H1 (cell line): ENCODE results near the gene HORMAD2. TPM values are rescaled to one million over a fixed set of nuclear protein-coding genes. Genes with fewer than 3 reads are reported as not detected.

Source experiments
- CTCF ChIA-PET: fragments of 300-600 bp; sonication (Branson Sonifier 250); formaldehyde crosslinking; loops from one replicate; lab custom pipeline; 2021; ENCODE audit not compliant: partially characterized antibody; lab: Charles Lee
- POLR2A ChIA-PET: fragments of 300-600 bp; sonication (Branson Sonifier 250); formaldehyde crosslinking; loops from one replicate; lab custom pipeline; 2021; ENCODE audit warnings: inconsistent platforms; ENCODE audit not compliant: partially characterized antibody; lab: Charles Lee
- DNase-seq, 2 experiments: peaks; one replicate each; pipeline versions ENCODE4 v3.0.0 to v3.0.0-alpha.2; 2010 to 2022; ENCODE audit warnings: low spot score in 2 of 2, low read depth in 1 of 2, mixed read lengths in 1 of 2
- FAIRE-seq: peaks from 2 replicates; lab custom pipeline; 2011; peaks lifted over from hg19 to GRCh38; lab: Jason Lieb, UNC
- H2AFZ ChIP-seq: 2 replicates; pipeline ENCODE4 v1.8.1; 2012; ENCODE audit warnings: low read length, inconsistent platforms
- H2AK5ac ChIP-seq: 2 replicates; pipeline ENCODE4 v1.6.1; 2013; ENCODE audit warnings: low read depth, low read length
- H2BK120ac ChIP-seq: replicated peaks from 2 replicates; pipeline ENCODE3; 2013; ENCODE audit warnings: low read depth, low read length, inconsistent platforms
- H2BK12ac ChIP-seq: 2 replicates; pipeline ENCODE4 v1.6.1; 2013; ENCODE audit warnings: low read depth, low read length
- H2BK15ac ChIP-seq: 2 replicates; pipeline ENCODE4 v1.6.1; 2013; ENCODE audit warnings: low read length
- H2BK20ac ChIP-seq: 2 replicates; pipeline ENCODE4 v1.6.1; 2013; ENCODE audit warnings: low read length
- H2BK5ac ChIP-seq: 2 replicates; pipeline ENCODE4 v1.6.1; 2013; ENCODE audit warnings: low read depth, low read length
- H3K14ac ChIP-seq: 2 replicates; pipeline ENCODE4 v1.6.1; 2013; ENCODE audit warnings: inconsistent platforms; ENCODE audit not compliant: insufficient read length
- H3K18ac ChIP-seq: 2 replicates; pipeline ENCODE4 v1.6.1; 2013; ENCODE audit warnings: low read length; ENCODE audit errors: extremely low read depth
- H3K23ac ChIP-seq: 2 replicates; pipeline ENCODE4 v1.6.1; 2013; ENCODE audit warnings: inconsistent platforms; ENCODE audit not compliant: insufficient read length
- H3K23me2 ChIP-seq: 2 replicates; pipeline ENCODE4 v1.6.1; 2013; ENCODE audit warnings: low read depth, low read length
- H3K27ac ChIP-seq: 2 replicates; pipeline ENCODE4 v1.6.1; 2011; ENCODE audit warnings: low read depth, low read length, inconsistent platforms
- H3K27me3 ChIP-seq, 4 experiments: replicated peaks in 1 of 4; 1 replicate in 1 of 4; 2 replicates in 3 of 4; pipeline versions ENCODE4 v1.6.1 to v1.8.1; 2011 to 2013; ENCODE audit warnings: low read length in 3 of 4, mild to moderate bottlenecking in 3 of 4, inconsistent platforms in 2 of 4, mixed read lengths in 2 of 4, moderate library complexity in 1 of 4; ENCODE audit not compliant: control insufficient read depth in 3 of 4, insufficient read depth in 3 of 4; ENCODE audit errors: extremely low read depth in 1 of 4
- H3K36me3 ChIP-seq, 4 experiments: 2 replicates each; pipeline versions ENCODE4 v1.6.1 to v1.8.1; 2011 to 2013; ENCODE audit warnings: mild to moderate bottlenecking in 4 of 4, low read length in 3 of 4, moderate library complexity in 2 of 4, control low read depth in 1 of 4, inconsistent platforms in 1 of 4; ENCODE audit not compliant: insufficient read depth in 4 of 4, control insufficient read depth in 2 of 4
- H3K4ac ChIP-seq: replicated peaks from 2 replicates; pipeline ENCODE3; 2013; ENCODE audit warnings: low read length, low read depth, mixed read lengths, inconsistent platforms; ENCODE audit not compliant: insufficient read length
- H3K4me1 ChIP-seq, 4 experiments: replicated peaks in 1 of 4; 1 replicate in 1 of 4; 2 replicates in 3 of 4; pipeline versions ENCODE4 v1.6.1 to v1.8.1; 2011 to 2013; ENCODE audit warnings: low read length in 3 of 4, inconsistent platforms in 2 of 4, mixed read lengths in 1 of 4; ENCODE audit not compliant: insufficient read depth in 4 of 4, control insufficient read depth in 3 of 4
- H3K4me2 ChIP-seq, 2 experiments: 2 replicates each; pipeline versions ENCODE4 v1.6.1 to v1.8.1; 2011 to 2013; ENCODE audit warnings: low read depth in 2 of 2, low read length in 2 of 2, control low read depth in 1 of 2, inconsistent platforms in 1 of 2, mild to moderate bottlenecking in 1 of 2; ENCODE audit not compliant: insufficient read depth in 1 of 2
- H3K4me3 ChIP-seq, 4 experiments: fragments of 200-600, 300-600 bp in 1 of 4; sonication (generic), shearing (Covaris generic), sonication (Bioruptor Twin) in 1 of 4; 2 replicates each; pipeline versions ENCODE4 v1.5.1 to v1.8.1; 2011 to 2016; ENCODE audit warnings: low read length in 4 of 4, low read depth in 3 of 4, control low read depth in 2 of 4, inconsistent platforms in 2 of 4, mild to moderate bottlenecking in 2 of 4, mixed read lengths in 1 of 4, moderate library complexity in 1 of 4; ENCODE audit not compliant: insufficient read depth in 2 of 4; ENCODE audit errors: extremely low read depth in 1 of 4
- H3K56ac ChIP-seq: replicated peaks from 2 replicates; pipeline ENCODE3; 2013; ENCODE audit warnings: low read depth, mild to moderate bottlenecking, mixed read lengths, low read length, inconsistent platforms; ENCODE audit not compliant: insufficient read length
- H3K79me1 ChIP-seq: 2 replicates; pipeline ENCODE4 v1.6.1; 2013; ENCODE audit warnings: low read depth, low read length, control low read depth
- H3K79me2 ChIP-seq, 2 experiments: 2 replicates each; pipeline versions ENCODE4 v1.6.1 to v1.8.1; 2012 to 2013; ENCODE audit warnings: low read length in 2 of 2, mild to moderate bottlenecking in 2 of 2, inconsistent platforms in 1 of 2; ENCODE audit not compliant: insufficient read depth in 2 of 2, control insufficient read depth in 1 of 2
- H3K9ac ChIP-seq, 4 experiments: replicated peaks in 1 of 4; 1 replicate in 1 of 4; 2 replicates in 3 of 4; pipeline versions ENCODE4 v1.6.1 to v1.8.1; 2011 to 2013; ENCODE audit warnings: low read depth in 3 of 4, low read length in 3 of 4, control low read depth in 2 of 4, mild to moderate bottlenecking in 2 of 4, moderate library complexity in 2 of 4, inconsistent platforms in 1 of 4; ENCODE audit errors: extremely low read depth in 1 of 4
- H3K9me3 ChIP-seq, 2 experiments: 2 replicates each; pipeline versions ENCODE4 v1.6.1 to v1.8.1; 2012 to 2013; ENCODE audit warnings: mild to moderate bottlenecking in 2 of 2, moderate library complexity in 2 of 2, control low read depth in 1 of 2, inconsistent platforms in 1 of 2, low read depth in 1 of 2, low read length in 1 of 2, mixed read lengths in 1 of 2; ENCODE audit not compliant: insufficient read depth in 2 of 2
- H4K20me1 ChIP-seq, 2 experiments: replicated peaks in 1 of 2; 2 replicates each; pipeline versions ENCODE3 to v1.8.1; 2011 to 2013; ENCODE audit warnings: inconsistent platforms in 2 of 2, low read length in 2 of 2, mild to moderate bottlenecking in 1 of 2; ENCODE audit not compliant: insufficient read depth in 2 of 2, control insufficient read depth in 1 of 2
- H4K5ac ChIP-seq: 2 replicates; pipeline ENCODE4 v1.6.1; 2013; ENCODE audit warnings: low read length, low read depth, mixed read lengths, inconsistent platforms; ENCODE audit not compliant: insufficient read length
- H4K8ac ChIP-seq: 2 replicates; pipeline ENCODE4 v1.8.0; 2013; ENCODE audit warnings: mild to moderate bottlenecking, moderate library complexity, low read length, inconsistent platforms; ENCODE audit not compliant: insufficient read depth; ENCODE audit errors: extremely low read depth
- H4K91ac ChIP-seq: replicated peaks from 2 replicates; pipeline ENCODE3; 2013; ENCODE audit warnings: low read length, mixed read lengths, inconsistent platforms; ENCODE audit not compliant: insufficient read length
- EGR1 ChIP-seq: IDR thresholded peaks from 2 replicates; pipeline ENCODE4 v1.6.1; 2011; ENCODE audit warnings: low read depth, low read length, borderline replicate concordance
- SRF ChIP-seq: IDR thresholded peaks from 2 replicates; pipeline ENCODE4 v1.6.1; 2011; ENCODE audit warnings: mild to moderate bottlenecking, low read depth, low read length, moderate library complexity
- TCF12 ChIP-seq: IDR thresholded peaks from 2 replicates; pipeline ENCODE4 v1.6.1; 2011; ENCODE audit warnings: low read depth, mild to moderate bottlenecking, low read length
- polyA plus RNA-seq, 7 experiments: library from polyadenylated mRNA; depleted of rRNA in 3 of 7; stranded (reverse) in 5 of 7; unstranded in 2 of 7; fragments of >200 nt in 5 of 7; fragments of 200-250 nt in 2 of 7; gene quantifications; 1 replicate in 5 of 7; 2 replicates in 1 of 7; 4 replicates in 1 of 7; pipeline versions ENCODE4 v1.2.1 to v1.2.3, GENCODE V29; 2011 to 2013; ENCODE audit warnings: missing spikeins in 2 of 7, mixed read lengths in 2 of 7
- total RNA-seq: library from RNA; stranded (reverse); fragmentation: NEBNext Ultra II Directional; extraction: Animal tissue kit (Norgen Biotek cat#: 25700); gene quantifications from 2 replicates; pipeline ENCODE4 v1.2.1, GENCODE V29; 2021
- TF ChIP-seq, protein P1 (sequence below): IDR thresholded peaks from 2 replicates; pipeline ENCODE4 v1.6.1; 2012; ENCODE audit warnings: inconsistent platforms

HORMAD2 gene
- total and polyA plus RNA-seq, 2 of the 8 experiments (the other 6 are each of a cell fraction or from before 2014, with no cell fraction given), result 0.03 TPM; not detected in 1

- CTCF ChIA-PET, result interaction anchor here (0.6 kb wide), 1 partner anchor 88 kb away, joined by 3 read pairs; no protein-coding TSS in a partner anchor
- H4K8ac ChIP-seq, result no peak overlapping the region
- H3K27me3 ChIP-seq, result no peaks in the 10 kb centered on the region; a peak in 1 of 7 replicates
- TF ChIP-seq, protein P1, sequence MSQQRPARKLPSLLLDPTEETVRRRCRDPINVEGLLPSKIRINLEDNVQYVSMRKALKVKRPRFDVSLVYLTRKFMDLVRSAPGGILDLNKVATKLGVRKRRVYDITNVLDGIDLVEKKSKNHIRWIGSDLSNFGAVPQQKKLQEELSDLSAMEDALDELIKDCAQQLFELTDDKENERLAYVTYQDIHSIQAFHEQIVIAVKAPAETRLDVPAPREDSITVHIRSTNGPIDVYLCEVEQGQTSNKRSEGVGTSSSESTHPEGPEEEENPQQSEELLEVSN, result no peak
- TF ChIP-seq SRF (no peak), EGR1 (no peak), TCF12 (no peak)
Observed at GRCh38 chr22:30140414-30140813, 60.1 kb downstream of the HORMAD2 start.

More at GRCh38 chr22:30140414-30140813, 60.1 kb downstream of the HORMAD2 start:
- Histone ChIP-seq H2AK5ac (no peak overlapping the region), H4K91ac (no peak overlapping the region), H2BK12ac (no peak overlapping the region), H2BK15ac (no peak overlapping the region), H3K36me3 (no peaks in the 10 kb centered on the region), H2BK20ac (no peak overlapping the region), H3K4me3 (no peak overlapping the region), H3K9me3 (no peaks in the 10 kb centered on the region; a peak in 1 of 4 replicates), H3K23me2 (no peaks in the 10 kb centered on the region), H3K18ac (no peak overlapping the region), H3K4me2 (no peak overlapping the region), H4K5ac (no peak overlapping the region), H3K9ac (no peak overlapping the region), H3K79me1 (no peaks in the 10 kb centered on the region), H3K79me2 (no peaks in the 10 kb centered on the region), H3K23ac (no peak overlapping the region), H3K27ac (no peak overlapping the region), H3K4me1 (no peaks in the 10 kb centered on the region), H3K4ac (no peak overlapping the region), H3K56ac (no peak overlapping the region), H2BK5ac (no peak overlapping the region), H2AFZ (no peak overlapping the region), H2BK120ac (no peak overlapping the region), H3K14ac (no peak overlapping the region), H4K20me1 (no peaks in the 10 kb centered on the region)
- POLR2A ChIA-PET, result no interaction called here
- no peak for FAIRE-seq
- no peak for DNase-seq
